ENCODE measurements around the gene STK4.
"Not testable (repeated sequence)": the region's sequence is repeated elsewhere in the genome, so short reads cannot be mapped to it uniquely, and the experiment has no call there.

STK4 gene

GRCh38 chr20:45017857-45018256, 51.5 kb downstream of the STK4 start:
- Histone ChIP-seq H3K27me3 (ENCODE audit: control insufficient read depth, insufficient read depth, low read length) (no peaks in the 10 kb centered on the region), H3K9me3 (ENCODE audit: control insufficient read depth, low read depth, low read length) (no peaks in the 10 kb centered on the region), H3K27ac (ENCODE audit: low read length) (no peak overlapping the region), H3K36me3 (ENCODE audit: control insufficient read depth, low read depth, low read length) (peaks cover 3% of the 10 kb centered on the region), H3K4me1 (ENCODE audit: control insufficient read depth, low read depth, low read length) (peaks cover 15% of the 10 kb centered on the region), H3K4me3 (ENCODE audit: low read length) (peak overlapping the region; percentile 8), H3K9ac (ENCODE audit: low read length) (no peak overlapping the region)

GRCh38 chr20:45019027-45019761, 52.9 kb downstream of the STK4 start:
- peaks cover 15% of the 10 kb centered on the region for H3K4me1 ChIP-seq (ENCODE audit: control insufficient read depth, low read depth, low read length)
- no peak overlapping the region for H3K9ac ChIP-seq (ENCODE audit: low read length)
- no peaks in the 10 kb centered on the region for H3K9me3 ChIP-seq (ENCODE audit: control insufficient read depth, low read depth, low read length)
- H3K27ac ChIP-seq (ENCODE audit: low read length) = no peak overlapping the region
- no peak overlapping the region for H3K4me3 ChIP-seq (ENCODE audit: low read length)
- peaks cover 3% of the 10 kb centered on the region for H3K36me3 ChIP-seq (ENCODE audit: control insufficient read depth, low read depth, low read length)
- no peaks in the 10 kb centered on the region for H3K27me3 ChIP-seq (ENCODE audit: control insufficient read depth, insufficient read depth, low read length)

GRCh38 chr20:45019762-45020123, 53.4 kb downstream of the STK4 start:
- no peak overlapping the region for H3K4me3 ChIP-seq (ENCODE audit: low read length)
- no peak overlapping the region for H3K27ac ChIP-seq (ENCODE audit: low read length)
- H3K9ac ChIP-seq (ENCODE audit: low read length) = no peak overlapping the region
- peaks cover 15% of the 10 kb centered on the region for H3K4me1 ChIP-seq (ENCODE audit: control insufficient read depth, low read depth, low read length)
- peaks cover 3% of the 10 kb centered on the region for H3K36me3 ChIP-seq (ENCODE audit: control insufficient read depth, low read depth, low read length)
- H3K9me3 ChIP-seq (ENCODE audit: control insufficient read depth, low read depth, low read length) = no peaks in the 10 kb centered on the region
- no peaks in the 10 kb centered on the region for H3K27me3 ChIP-seq (ENCODE audit: control insufficient read depth, insufficient read depth, low read length)

- no peaks in the 10 kb centered on the region for H3K27me3 ChIP-seq (ENCODE audit: control insufficient read depth, insufficient read depth, low read length)
- H3K4me1 ChIP-seq (ENCODE audit: control insufficient read depth, low read depth, low read length) = peaks cover 15% of the 10 kb centered on the region
- H3K9ac ChIP-seq (ENCODE audit: low read length) = no peak overlapping the region
- H3K27ac ChIP-seq (ENCODE audit: low read length) = no peak overlapping the region
- H3K36me3 ChIP-seq (ENCODE audit: control insufficient read depth, low read depth, low read length) = peaks cover 9% of the 10 kb centered on the region
- H3K4me3 ChIP-seq (ENCODE audit: low read length) = no peak overlapping the region
- no peaks in the 10 kb centered on the region for H3K9me3 ChIP-seq (ENCODE audit: control insufficient read depth, low read depth, low read length)
These were observed 54.0 kb downstream of the STK4 start for GRCh38 chr20:45020236-45020886.

GRCh38 chr20:45021631-45022030, 55.3 kb downstream of the STK4 start:
- Histone ChIP-seq H3K9me3 (ENCODE audit: control insufficient read depth, low read depth, low read length) (no peaks in the 10 kb centered on the region), H3K4me3 (ENCODE audit: low read length) (no peak overlapping the region), H3K27ac (ENCODE audit: low read length) (no peak overlapping the region), H3K36me3 (ENCODE audit: control insufficient read depth, low read depth, low read length) (peaks cover 21% of the 10 kb centered on the region), H3K4me1 (ENCODE audit: control insufficient read depth, low read depth, low read length) (peaks cover 15% of the 10 kb centered on the region), H3K9ac (ENCODE audit: low read length) (no peak overlapping the region), H3K27me3 (ENCODE audit: control insufficient read depth, insufficient read depth, low read length) (no peaks in the 10 kb centered on the region)

GRCh38 chr20:45023140-45023539, 56.8 kb downstream of the STK4 start:
- peaks cover 24% of the 10 kb centered on the region for H3K36me3 ChIP-seq (ENCODE audit: control insufficient read depth, low read depth, low read length)
- H3K4me3 ChIP-seq (ENCODE audit: low read length); H3K9me3 ChIP-seq (ENCODE audit: control insufficient read depth, low read depth, low read length); H3K4me1 ChIP-seq (ENCODE audit: control insufficient read depth, low read depth, low read length); H3K27me3 ChIP-seq (ENCODE audit: control insufficient read depth, insufficient read depth, low read length); H3K9ac ChIP-seq (ENCODE audit: low read length); H3K27ac ChIP-seq (ENCODE audit: low read length): not testable (repeated sequence)

- Histone ChIP-seq H3K36me3 (ENCODE audit: control insufficient read depth, low read depth, low read length) (peaks cover 24% of the 10 kb centered on the region), H3K9me3 (ENCODE audit: control insufficient read depth, low read depth, low read length) (no peaks in the 10 kb centered on the region), H3K4me1 (ENCODE audit: control insufficient read depth, low read depth, low read length) (no peaks in the 10 kb centered on the region)
These were observed 62.3 kb downstream of the STK4 start for GRCh38 chr20:45028424-45029136.

GRCh38 chr20:45029884-45030283, 63.6 kb downstream of the STK4 start:
- no peak overlapping the region for H3K9ac ChIP-seq (ENCODE audit: low read length)
- H3K4me3 ChIP-seq (ENCODE audit: low read length) = no peak overlapping the region
- no peaks in the 10 kb centered on the region for H3K9me3 ChIP-seq (ENCODE audit: control insufficient read depth, low read depth, low read length)
- no peak overlapping the region for H3K27ac ChIP-seq (ENCODE audit: low read length)
- no peaks in the 10 kb centered on the region for H3K27me3 ChIP-seq (ENCODE audit: control insufficient read depth, insufficient read depth, low read length)
- H3K36me3 ChIP-seq (ENCODE audit: control insufficient read depth, low read depth, low read length) = peaks cover 23% of the 10 kb centered on the region
- no peaks in the 10 kb centered on the region for H3K4me1 ChIP-seq (ENCODE audit: control insufficient read depth, low read depth, low read length)

More at GRCh38 chr20:45028424-45029136, 62.3 kb downstream of the STK4 start:
- no peaks in the 10 kb centered on the region for H3K27me3 ChIP-seq (ENCODE audit: control insufficient read depth, insufficient read depth, low read length)
- no peak overlapping the region for H3K27ac ChIP-seq (ENCODE audit: low read length)
- H3K4me3 ChIP-seq (ENCODE audit: low read length) = no peak overlapping the region
- no peak overlapping the region for H3K9ac ChIP-seq (ENCODE audit: low read length)

- no peak overlapping the region for H3K4me3 ChIP-seq (ENCODE audit: low read length)
- H3K36me3 ChIP-seq (ENCODE audit: control insufficient read depth, low read depth, low read length) = peaks cover 3% of the 10 kb centered on the region
- H3K27ac ChIP-seq (ENCODE audit: low read length) = no peak overlapping the region
These were observed 66.0 kb downstream of the STK4 start for GRCh38 chr20:45032276-45032675.

GRCh38 chr20:45032781-45033180, 66.5 kb downstream of the STK4 start:
- Histone ChIP-seq H3K4me3 (ENCODE audit: low read length) (no peak overlapping the region), H3K27ac (ENCODE audit: low read length) (no peak overlapping the region), H3K9ac (ENCODE audit: low read length) (no peak overlapping the region)

More at GRCh38 chr20:45032276-45032675, 66.0 kb downstream of the STK4 start:
- Histone ChIP-seq H3K9ac (ENCODE audit: low read length) (no peak overlapping the region), H3K4me1 (ENCODE audit: control insufficient read depth, low read depth, low read length) (no peaks in the 10 kb centered on the region), H3K9me3 (ENCODE audit: control insufficient read depth, low read depth, low read length) (no peaks in the 10 kb centered on the region), H3K27me3 (ENCODE audit: control insufficient read depth, insufficient read depth, low read length) (no peaks in the 10 kb centered on the region)

GRCh38 chr20:45034436-45034835, 68.1 kb downstream of the STK4 start:
- peaks cover 5% of the 10 kb centered on the region for H3K4me1 ChIP-seq (ENCODE audit: control insufficient read depth, low read depth, low read length)
- no peak overlapping the region for H3K4me3 ChIP-seq (ENCODE audit: low read length)
- no peak overlapping the region for H3K9ac ChIP-seq (ENCODE audit: low read length)
- no peaks in the 10 kb centered on the region for H3K27me3 ChIP-seq (ENCODE audit: control insufficient read depth, insufficient read depth, low read length)
- no peaks in the 10 kb centered on the region for H3K9me3 ChIP-seq (ENCODE audit: control insufficient read depth, low read depth, low read length)
- H3K27ac ChIP-seq (ENCODE audit: low read length) = no peak overlapping the region
- no peaks in the 10 kb centered on the region for H3K36me3 ChIP-seq (ENCODE audit: control insufficient read depth, low read depth, low read length)

More at GRCh38 chr20:45032781-45033180, 66.5 kb downstream of the STK4 start:
- no peaks in the 10 kb centered on the region for H3K27me3 ChIP-seq (ENCODE audit: control insufficient read depth, insufficient read depth, low read length)
- H3K9me3 ChIP-seq (ENCODE audit: control insufficient read depth, low read depth, low read length) = no peaks in the 10 kb centered on the region
- H3K36me3 ChIP-seq (ENCODE audit: control insufficient read depth, low read depth, low read length) = peaks cover 2% of the 10 kb centered on the region
- H3K4me1 ChIP-seq (ENCODE audit: control insufficient read depth, low read depth, low read length) = no peaks in the 10 kb centered on the region

All from iPS-18a (cell line).